GM12874 (cell line): Measurements from ENCODE around the gene ZC3H18.

ENCODE experiments used
- TF ChIP-seq, protein P1 (sequence below): IDR thresholded peaks from 2 replicates; pipeline ENCODE4 v1.5.1; 2011; ENCODE audit warnings: low read depth, mild to moderate bottlenecking, control low read depth, low read length, moderate library complexity; ENCODE audit not compliant: insufficient read depth

ZC3H18 gene

DNA sequence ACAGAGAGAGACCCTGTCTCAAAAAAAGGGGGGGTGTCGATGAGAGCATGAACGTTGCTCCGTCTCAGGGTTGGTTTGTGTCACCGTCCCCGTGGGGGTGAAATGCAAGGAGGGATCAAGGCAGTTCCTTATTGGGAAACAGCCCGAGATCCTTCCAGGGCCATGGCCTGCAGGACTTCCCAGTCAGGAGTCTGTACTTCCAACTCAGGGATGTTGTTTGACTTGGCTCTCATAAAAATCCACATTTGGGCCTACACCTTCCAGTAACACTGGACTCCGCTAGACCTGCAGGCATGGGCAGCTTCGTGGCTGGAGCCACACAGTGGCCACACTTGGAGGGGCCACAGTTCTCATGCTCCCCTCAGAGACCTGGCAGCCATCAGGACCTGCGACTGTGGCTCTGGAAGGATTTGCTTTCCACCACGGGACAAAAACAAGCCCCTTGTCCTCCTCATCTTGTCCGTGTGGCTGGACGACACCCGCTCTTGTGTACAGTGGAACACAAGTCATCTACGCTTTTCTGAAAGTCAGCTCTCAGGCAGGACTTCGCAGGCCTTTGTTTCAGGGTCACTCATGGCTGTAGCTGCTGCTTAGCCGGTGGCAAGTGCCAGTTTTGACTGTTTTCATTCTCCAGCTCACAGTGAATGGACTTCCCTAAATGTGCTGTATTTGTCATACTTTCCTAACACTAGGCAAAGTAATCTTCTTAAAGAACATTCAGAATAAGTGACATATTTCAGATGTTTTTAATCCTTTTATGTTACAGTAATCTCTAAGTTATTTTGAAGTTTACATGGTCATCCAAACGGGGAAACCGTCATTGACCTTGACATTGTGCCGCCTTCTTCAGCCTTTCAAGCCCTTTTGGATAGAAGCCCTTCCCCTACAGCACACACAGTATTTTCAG is 44.0 kb downstream of the ZC3H18 start:
- TF ChIP-seq, protein P1, sequence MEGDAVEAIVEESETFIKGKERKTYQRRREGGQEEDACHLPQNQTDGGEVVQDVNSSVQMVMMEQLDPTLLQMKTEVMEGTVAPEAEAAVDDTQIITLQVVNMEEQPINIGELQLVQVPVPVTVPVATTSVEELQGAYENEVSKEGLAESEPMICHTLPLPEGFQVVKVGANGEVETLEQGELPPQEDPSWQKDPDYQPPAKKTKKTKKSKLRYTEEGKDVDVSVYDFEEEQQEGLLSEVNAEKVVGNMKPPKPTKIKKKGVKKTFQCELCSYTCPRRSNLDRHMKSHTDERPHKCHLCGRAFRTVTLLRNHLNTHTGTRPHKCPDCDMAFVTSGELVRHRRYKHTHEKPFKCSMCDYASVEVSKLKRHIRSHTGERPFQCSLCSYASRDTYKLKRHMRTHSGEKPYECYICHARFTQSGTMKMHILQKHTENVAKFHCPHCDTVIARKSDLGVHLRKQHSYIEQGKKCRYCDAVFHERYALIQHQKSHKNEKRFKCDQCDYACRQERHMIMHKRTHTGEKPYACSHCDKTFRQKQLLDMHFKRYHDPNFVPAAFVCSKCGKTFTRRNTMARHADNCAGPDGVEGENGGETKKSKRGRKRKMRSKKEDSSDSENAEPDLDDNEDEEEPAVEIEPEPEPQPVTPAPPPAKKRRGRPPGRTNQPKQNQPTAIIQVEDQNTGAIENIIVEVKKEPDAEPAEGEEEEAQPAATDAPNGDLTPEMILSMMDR: no peak

DNA sequence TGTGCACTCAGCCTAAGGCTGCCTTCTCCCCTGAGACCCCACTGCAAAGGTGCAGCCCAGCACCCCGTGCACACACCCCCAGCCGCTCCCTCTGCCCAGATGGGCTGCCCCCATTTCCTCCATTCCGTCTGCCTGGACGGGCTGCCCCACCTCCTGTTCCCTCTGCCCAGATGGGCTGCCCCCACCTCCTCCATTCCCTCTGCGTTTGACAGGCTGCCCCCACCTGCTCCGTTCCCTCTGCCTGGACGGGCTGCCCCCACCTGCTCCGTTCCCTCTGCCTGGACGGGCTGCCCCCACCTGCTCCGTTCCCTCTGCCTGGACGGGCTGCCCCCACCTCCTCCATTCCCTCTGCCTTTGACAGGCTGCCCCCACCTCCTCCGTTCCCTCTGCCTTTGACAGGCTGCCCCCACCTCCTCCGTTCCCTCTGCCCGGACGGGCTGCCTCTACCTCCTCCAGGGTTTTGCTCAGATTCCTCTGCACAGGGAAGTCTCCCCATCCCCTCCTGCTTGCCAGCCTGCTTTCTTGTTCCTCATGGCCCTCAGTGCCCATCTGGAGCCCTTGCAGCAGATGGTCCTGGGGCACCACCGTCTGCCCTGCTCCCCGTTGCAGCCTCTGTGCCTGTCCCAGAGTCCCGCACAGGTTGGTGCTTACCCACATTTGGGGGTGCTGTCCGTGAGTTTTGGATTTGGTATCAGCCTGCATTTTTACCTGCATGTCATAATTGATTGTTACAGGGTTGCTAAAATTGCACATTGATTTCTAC is 44.8 kb downstream of the ZC3H18 start:
- TF ChIP-seq, protein P1: no peak

DNA sequence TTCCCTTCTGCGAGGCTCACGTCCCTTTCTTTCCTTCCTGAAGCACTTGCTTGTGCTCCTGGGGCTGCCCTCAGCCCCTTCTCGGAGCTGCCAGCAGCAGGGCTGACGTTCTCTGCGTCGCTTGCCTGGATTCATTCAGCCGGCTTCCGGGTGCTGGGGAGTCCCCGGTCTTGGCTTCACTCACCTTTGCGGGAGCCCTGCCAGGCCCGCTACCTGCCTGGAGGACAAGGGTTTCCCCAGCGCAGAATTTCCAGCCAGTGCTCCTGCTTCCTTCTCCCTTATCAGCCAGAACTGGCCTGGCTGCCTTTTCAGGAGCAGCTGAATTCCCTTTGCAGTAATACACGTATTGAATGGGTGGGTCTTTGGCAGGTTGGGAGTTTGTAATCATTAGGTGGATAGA is 46.1 kb downstream of the ZC3H18 start:
- TF ChIP-seq, protein P1: no peak

DNA sequence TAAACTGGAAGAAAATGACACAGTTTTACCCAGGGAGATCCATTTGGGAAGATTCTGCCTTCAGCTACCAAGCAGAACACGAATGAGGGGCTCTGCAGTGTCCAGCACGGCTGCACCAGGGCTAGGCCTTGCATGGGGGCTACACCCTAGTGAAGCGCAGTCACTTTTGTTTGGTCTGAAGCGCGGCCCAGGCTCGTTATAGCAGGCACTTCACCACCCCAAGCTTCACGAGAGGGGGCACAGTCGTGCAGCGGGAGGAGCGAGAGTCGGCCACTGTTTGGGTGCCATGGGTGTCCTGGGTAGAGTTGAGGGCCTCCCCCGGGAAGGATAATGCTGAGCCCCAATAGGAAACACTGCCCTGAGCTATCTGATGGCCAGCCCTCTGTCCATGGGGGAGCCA is 46.5 kb downstream of the ZC3H18 start:
- TF ChIP-seq, protein P1: no peak

DNA sequence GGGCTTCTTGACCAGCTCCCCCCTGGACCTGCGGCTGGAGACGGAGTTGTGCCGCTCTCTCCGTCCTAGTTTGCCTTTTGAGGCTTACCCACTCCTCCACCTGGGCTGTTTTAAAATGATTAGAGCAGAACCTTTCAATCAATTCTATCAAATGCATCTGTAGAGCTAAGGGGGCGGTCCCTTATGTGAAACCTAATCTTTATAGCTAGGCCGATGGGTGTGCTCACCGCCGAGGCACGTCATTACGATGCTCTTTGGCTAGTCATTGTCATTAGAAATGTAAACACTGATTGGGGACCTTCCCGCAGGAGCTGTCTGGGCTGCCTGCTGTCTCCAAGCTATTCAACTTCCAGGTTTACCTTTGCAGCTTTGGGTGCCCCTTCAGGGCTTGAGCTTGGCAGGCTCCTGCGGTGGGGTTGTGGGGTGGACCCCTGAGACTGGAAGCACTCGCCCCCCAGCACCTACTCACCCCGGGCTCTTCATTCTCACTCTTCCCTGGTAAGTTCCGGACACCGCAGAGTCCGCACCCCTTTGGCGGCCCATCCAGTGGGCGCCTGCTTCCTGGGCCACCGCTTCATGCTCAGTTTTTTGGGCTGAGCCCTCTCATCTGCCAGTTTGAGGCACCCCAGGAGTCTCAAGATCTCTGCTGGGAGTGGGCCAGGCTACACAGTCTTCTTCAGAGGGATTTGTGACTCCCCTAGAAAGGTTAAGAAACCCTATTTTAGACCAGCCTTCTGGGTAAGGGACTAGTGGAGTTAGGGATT is 47.2 kb downstream of the ZC3H18 start:
- TF ChIP-seq, protein P1: no peak

DNA sequence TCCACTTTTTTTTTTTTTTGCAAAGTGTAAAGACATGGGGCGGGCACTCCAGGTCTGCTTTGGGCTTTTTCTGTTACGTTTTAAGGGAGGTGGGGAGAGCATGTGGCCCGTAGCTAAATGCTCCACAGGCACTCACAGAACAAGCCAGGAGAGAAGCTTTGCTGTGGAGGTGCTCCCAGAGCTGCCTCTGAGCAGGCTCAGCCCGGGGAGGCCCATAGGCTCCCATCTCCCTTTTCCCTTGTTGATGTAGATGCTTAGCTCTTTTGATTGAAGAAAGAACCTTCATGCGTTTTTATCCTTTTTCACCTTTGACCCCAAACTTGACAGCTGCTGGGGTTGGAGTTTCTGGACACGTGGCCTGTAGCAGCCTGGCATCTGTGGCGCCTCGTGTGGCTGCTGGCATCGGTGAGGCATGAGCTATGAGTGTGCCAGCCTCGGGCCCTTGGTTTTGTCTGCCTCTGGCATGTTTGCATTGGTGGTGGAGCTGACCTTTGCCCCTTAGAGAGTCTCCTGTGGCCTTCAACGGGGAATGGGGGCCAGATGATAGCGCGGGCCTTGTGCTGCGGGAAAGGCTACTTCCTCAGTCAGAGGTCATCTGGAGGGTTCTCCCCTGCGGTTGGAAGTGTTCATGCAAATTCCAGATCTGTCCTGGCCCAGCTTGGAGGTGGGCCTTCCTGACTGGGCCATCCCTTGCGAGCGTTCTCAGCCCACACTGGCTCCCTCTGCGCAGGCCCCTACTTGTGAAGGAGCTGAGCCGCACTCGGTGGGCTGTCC is 48.2 kb downstream of the ZC3H18 start:
- TF ChIP-seq, protein P1: no peak
